RWPE2 (cell line): ENCODE results near the gene EPX.

Experiments
- ATAC-seq: fragments of 200-7000 bp; cut with Tn5 transposase; 3 replicates; pipeline ENCODE4 v1.9.1; 2021; ENCODE audit warnings: low read depth
- DNase-seq: peaks from one replicate; pipeline ENCODE4 v3.0.0-alpha.2; 2020; ENCODE audit warnings: low spot score
- H3K27ac ChIP-seq: fragments of 450-650 bp; 2 replicates; pipeline ENCODE4 v1.5.1; 2017; ENCODE audit warnings: mild to moderate bottlenecking; ENCODE audit not compliant: poor library complexity, severe bottlenecking
- H3K27me3 ChIP-seq: fragments of 250-450 bp; sonication (Bioruptor Pico); 2 replicates; pipeline ENCODE4 v1.5.1; 2021; ENCODE audit warnings: mild to moderate bottlenecking, moderate library complexity; ENCODE audit not compliant: insufficient read depth, poor library complexity, severe bottlenecking
- H3K36me3 ChIP-seq: fragments of 250-450 bp; sonication (Bioruptor Pico); 2 replicates; pipeline ENCODE4 v1.5.1; 2020; ENCODE audit warnings: low read depth, mild to moderate bottlenecking, moderate library complexity
- H3K4me1 ChIP-seq: fragments of 250-450 bp; sonication (Bioruptor Pico); 2 replicates; pipeline ENCODE4 v1.5.1; 2021; ENCODE audit warnings: mild to moderate bottlenecking, moderate library complexity; ENCODE audit not compliant: insufficient read depth, poor library complexity, severe bottlenecking
- H3K4me3 ChIP-seq: fragments of 250-450 bp; sonication (Bioruptor Pico); 2 replicates; pipeline ENCODE4 v1.5.1; 2021; ENCODE audit warnings: mild to moderate bottlenecking, moderate library complexity; ENCODE audit not compliant: severe bottlenecking
- H3K9me3 ChIP-seq: fragments of 250-450 bp; sonication (Bioruptor Pico); 2 replicates; pipeline ENCODE4 v1.5.1; 2021; ENCODE audit warnings: mild to moderate bottlenecking, moderate library complexity; ENCODE audit not compliant: severe bottlenecking
- TF ChIP-seq, protein P1 (sequence below): fragments of 450-650 bp; IDR thresholded peaks from one replicate; pipeline ENCODE4 v1.5.1; 2017; ENCODE audit warnings: mild to moderate bottlenecking, moderate library complexity; ENCODE audit not compliant: poor library complexity, severe bottlenecking

Gene EPX

DNA sequence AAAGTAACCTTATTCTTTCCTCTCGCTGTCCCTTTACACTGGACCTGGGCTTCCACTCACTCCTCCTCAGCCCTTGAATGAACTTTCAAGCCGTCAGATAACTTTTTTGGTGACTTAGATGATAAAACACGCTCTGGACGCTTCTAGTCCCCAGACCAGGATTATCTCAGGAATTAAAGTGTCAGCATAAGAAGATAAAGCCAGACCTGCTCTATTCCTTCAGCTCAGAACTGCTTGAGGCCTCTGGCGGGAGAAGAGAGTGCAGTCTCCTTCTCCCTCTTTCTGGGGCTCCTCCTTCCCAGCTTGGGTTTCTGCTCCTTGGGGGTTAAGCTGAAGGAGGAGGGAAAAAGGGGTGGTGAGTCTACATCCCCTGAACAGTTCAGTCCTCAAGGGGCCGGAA lies 52.4 kb downstream of the EPX start:
- Histone ChIP-seq H3K27me3 (peaks cover 17% of the 10 kb centered on the region), H3K27ac (no peak overlapping the region), H3K9me3 (no peaks in the 10 kb centered on the region), H3K4me3 (no peak overlapping the region), H3K4me1 (no peaks in the 10 kb centered on the region), H3K36me3 (no peaks in the 10 kb centered on the region)
- ATAC-seq (no peak), DNase-seq (no peak)
- TF ChIP-seq, protein P1, sequence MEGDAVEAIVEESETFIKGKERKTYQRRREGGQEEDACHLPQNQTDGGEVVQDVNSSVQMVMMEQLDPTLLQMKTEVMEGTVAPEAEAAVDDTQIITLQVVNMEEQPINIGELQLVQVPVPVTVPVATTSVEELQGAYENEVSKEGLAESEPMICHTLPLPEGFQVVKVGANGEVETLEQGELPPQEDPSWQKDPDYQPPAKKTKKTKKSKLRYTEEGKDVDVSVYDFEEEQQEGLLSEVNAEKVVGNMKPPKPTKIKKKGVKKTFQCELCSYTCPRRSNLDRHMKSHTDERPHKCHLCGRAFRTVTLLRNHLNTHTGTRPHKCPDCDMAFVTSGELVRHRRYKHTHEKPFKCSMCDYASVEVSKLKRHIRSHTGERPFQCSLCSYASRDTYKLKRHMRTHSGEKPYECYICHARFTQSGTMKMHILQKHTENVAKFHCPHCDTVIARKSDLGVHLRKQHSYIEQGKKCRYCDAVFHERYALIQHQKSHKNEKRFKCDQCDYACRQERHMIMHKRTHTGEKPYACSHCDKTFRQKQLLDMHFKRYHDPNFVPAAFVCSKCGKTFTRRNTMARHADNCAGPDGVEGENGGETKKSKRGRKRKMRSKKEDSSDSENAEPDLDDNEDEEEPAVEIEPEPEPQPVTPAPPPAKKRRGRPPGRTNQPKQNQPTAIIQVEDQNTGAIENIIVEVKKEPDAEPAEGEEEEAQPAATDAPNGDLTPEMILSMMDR, result no peak

DNA sequence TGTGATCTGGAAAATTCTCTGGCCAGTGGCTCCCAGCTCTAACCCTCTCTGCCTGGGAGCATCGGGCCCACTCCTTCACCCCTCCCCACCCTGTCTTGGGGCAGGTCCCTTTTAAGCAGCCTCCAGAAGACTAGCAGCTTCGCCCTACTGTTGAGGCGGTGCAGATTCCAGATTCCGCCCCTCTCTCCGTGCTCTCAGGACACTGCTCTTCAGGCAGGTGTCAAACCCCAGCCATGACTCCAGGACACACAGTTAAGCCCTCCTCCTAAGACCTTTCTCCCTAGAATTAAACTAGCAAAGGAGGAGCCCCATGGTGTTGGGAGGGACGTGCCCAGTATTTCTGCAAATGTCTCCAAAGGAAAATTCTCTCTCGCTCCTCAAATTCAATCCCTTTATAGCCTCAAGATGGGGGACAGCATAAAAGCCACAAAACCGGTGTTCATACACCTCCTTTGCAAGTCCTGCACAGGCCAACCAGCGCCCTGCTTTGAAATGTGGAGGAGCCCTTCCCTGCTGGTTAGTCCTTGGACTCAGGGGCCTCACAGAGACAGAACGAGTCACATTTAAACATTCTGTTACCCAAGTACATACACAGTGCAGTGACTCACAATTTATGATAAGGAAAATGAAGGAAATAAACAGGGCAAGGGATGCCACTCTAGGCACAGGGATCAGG lies 53.0 kb downstream of the EPX start:
- no peak for ATAC-seq
- peaks cover 17% of the 10 kb centered on the region for H3K27me3 ChIP-seq

DNA sequence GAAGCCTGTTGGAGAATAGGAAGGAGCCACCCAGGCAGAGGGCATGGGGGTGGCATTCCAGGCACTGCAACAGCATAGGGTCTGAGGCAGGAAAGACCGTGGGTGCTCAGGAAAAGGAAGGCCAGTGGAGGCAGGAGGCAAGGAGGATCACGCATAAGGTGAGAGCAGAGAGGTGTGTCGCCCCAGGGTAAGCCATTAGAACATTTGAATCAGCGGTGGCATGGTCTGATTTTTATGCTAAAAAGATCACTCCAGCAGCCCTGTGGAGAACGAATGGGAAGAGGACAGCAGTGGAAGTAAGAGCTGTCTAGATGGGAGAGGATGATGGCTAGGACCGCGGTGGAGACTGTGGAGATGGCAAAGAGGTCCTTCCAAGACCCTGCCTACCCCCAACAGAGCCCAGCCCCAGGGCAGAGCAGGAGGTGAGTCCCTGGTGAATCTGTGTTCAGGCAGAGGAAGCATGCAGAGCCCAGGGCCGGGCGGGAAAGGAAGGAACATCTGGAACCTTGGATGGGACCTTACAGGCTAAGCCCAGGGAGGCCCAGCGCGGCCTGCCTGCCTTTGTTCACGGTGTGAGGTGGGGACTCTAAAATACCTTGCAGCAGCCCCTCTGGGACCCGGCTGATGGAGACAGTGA lies 53.7 kb downstream of the EPX start:
- H3K27me3 ChIP-seq, result peaks cover 17% of the 10 kb centered on the region
- ATAC-seq, result no peak

More for the DNA sequence above, 53.0 kb downstream of the EPX start:
- H3K4me1 ChIP-seq, result no peaks in the 10 kb centered on the region
- no peak overlapping the region for H3K27ac ChIP-seq
- TF ChIP-seq, protein P1, result no peak
- no peaks in the 10 kb centered on the region for H3K36me3 ChIP-seq
- no peaks in the 10 kb centered on the region for H3K9me3 ChIP-seq
- H3K4me3 ChIP-seq, result no peak overlapping the region
- DNase-seq, result no peak

DNA sequence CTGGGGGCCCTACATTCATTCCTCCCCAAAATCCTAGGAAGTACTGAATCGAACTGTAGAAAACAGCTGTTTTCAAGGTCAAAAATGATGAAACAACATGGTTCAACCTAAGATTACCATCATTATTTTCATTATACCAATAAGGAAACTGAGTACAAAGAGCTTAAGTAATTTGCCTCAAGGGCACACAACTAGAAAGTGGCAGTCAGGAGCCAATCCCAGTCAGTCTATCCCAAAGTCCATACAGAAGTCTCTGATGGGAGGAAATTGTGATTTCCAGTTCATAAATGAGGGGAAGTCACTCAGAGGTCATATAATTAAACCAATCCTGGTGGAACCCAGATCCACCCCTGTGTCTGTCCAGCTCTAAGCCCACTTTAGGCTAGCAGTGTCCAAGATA lies 54.3 kb downstream of the EPX start:
- H3K36me3 ChIP-seq, result no peaks in the 10 kb centered on the region
- TF ChIP-seq, protein P1, result no peak
- ATAC-seq (no peak), DNase-seq (no peak)
- peaks cover 17% of the 10 kb centered on the region for H3K27me3 ChIP-seq
- H3K9me3 ChIP-seq, result no peaks in the 10 kb centered on the region
- no peaks in the 10 kb centered on the region for H3K4me1 ChIP-seq
- H3K4me3 ChIP-seq, result no peak overlapping the region
- no peak overlapping the region for H3K27ac ChIP-seq

More for the DNA sequence above, 53.7 kb downstream of the EPX start:
- TF ChIP-seq, protein P1, result no peak
- Histone ChIP-seq H3K36me3 (no peaks in the 10 kb centered on the region), H3K27ac (no peak overlapping the region), H3K9me3 (no peaks in the 10 kb centered on the region), H3K4me1 (no peaks in the 10 kb centered on the region), H3K4me3 (no peak overlapping the region)
- no peak for DNase-seq
